ENCODE data around the gene COL13A1. TPM values are rescaled to one million over a fixed set of nuclear protein-coding genes. Genes with fewer than 3 reads are reported as not detected.

Gene COL13A1
- total and polyA plus RNA-seq, 2 experiments from 2014 or later = 57.2 to 150 TPM

DNA sequence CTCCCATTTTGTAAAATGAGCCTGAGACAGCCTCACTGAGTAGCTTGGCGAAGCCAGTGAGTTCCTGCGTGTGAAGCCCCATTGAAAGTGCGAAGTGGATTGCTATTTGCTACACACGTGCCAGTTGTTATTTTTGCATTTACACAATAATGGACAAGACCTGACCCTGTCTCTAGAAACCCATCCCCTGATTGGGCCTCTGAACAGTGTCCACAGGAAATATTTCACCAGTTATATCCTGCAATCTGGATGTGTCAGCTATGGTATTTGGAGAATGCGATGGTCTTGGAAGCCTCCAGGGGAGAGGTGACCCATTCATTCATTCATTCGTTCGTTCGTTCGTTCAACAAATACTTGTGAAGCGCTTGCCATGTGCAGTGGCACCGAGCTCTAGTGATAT, 37.1 kb downstream of the COL13A1 start:
- Histone ChIP-seq H3K36me3 (no peaks in the 10 kb centered on the region), H3K27me3 (no peaks in the 10 kb centered on the region), H3K9me3 (ENCODE audit: low read depth) (no peaks in the 10 kb centered on the region), H3K4me1 (ENCODE audit: low read depth) (peaks cover 42% of the 10 kb centered on the region), H3K4me3 (no peak overlapping the region), H3K27ac (peak overlapping the region; percentile 91)
- DNase-seq (ENCODE audit: low read depth in 1 of 2, low spot score in 1 of 2) = peak in 1 of 2 donors; percentile 83
- TF ChIP-seq CTCF (IDR thresholded peaks at IDR 0.05; ENCODE audit: low read depth, low read length) = no peak

DNA sequence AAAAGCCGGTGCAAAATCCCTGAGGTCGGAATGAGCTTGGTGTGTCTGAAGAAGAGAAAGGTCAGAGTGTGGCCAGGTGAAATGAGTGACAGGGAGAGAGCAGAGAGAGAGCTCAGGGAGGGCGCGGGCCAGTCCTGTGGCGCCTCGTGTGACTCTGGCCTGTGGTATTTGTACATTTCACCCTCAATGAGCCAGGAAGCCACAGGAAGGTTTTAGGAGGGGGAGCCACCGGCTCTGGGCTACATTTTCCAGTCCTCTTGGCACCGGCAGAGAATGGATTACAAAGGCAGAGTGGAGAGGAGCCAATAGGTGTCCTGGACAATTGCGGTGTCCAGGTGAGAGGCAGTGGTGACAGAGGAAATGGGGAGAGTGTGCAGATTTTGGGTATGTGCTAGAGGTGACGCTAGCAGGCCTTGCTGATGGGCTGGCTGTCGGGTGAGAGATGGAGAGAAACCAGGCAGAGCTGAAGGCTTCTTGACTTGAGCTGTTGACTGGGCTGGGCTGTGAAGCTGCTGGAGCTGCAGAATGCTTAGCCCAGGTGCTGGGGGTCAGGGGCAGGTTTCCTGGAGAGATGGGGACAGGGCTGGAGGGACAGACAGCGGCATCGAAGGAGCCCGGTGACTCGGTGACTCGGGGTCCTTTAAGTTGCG, 38.1 kb downstream of the COL13A1 start:
- TF ChIP-seq CTCF (IDR thresholded peaks at IDR 0.05; ENCODE audit: low read depth, low read length) = no peak
- no peaks in the 10 kb centered on the region for H3K27me3 ChIP-seq
- no peak overlapping the region for H3K4me3 ChIP-seq
- peak; percentile 49 to 71 for DNase-seq (ENCODE audit: low read depth in 1 of 2, low spot score in 1 of 2)
- H3K9me3 ChIP-seq (ENCODE audit: low read depth) = no peaks in the 10 kb centered on the region
- peaks cover 51% of the 10 kb centered on the region for H3K4me1 ChIP-seq (ENCODE audit: low read depth)
- peak overlapping the region; percentile 91 for H3K27ac ChIP-seq
- no peaks in the 10 kb centered on the region for H3K36me3 ChIP-seq

- Histone ChIP-seq H3K4me1 (ENCODE audit: low read depth) (peaks cover 59% of the 10 kb centered on the region), H3K27me3 (no peaks in the 10 kb centered on the region), H3K4me3 (no peak overlapping the region), H3K27ac (peak overlapping the region; percentile 91), H3K9me3 (ENCODE audit: low read depth) (no peaks in the 10 kb centered on the region), H3K36me3 (no peaks in the 10 kb centered on the region)
- no peak for DNase-seq (ENCODE audit: low read depth in 1 of 2, low spot score in 1 of 2)
- no peak for TF ChIP-seq CTCF (IDR thresholded peaks at IDR 0.05; ENCODE audit: low read depth, low read length)
Measured at GRCh38 chr10:69840773-69841172, 39.1 kb downstream of the COL13A1 start.

DNA sequence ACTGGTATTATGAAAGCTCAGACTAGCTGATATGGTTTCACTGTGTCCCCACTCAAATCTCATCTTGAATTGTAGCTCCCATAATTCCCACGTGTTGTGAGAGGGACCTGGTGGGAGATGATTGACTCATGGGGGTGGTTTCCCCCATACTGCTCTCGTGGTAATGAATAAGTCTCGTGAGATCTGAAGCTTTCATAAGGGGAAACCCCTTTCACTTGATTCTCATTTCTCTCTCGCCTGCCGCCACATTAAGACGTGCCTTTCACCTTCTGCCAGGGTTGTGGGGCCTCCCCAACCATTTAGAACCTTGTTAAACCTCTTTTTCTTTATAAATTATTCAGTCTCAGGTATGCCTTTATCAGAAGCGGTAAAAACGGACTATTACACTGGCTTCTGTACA, 40.3 kb downstream of the COL13A1 start:
- Histone ChIP-seq H3K27me3 (no peaks in the 10 kb centered on the region), H3K9me3 (ENCODE audit: low read depth) (no peaks in the 10 kb centered on the region), H3K4me1 (ENCODE audit: low read depth) (peaks cover 64% of the 10 kb centered on the region), H3K4me3 (no peak overlapping the region), H3K36me3 (no peaks in the 10 kb centered on the region), H3K27ac (no peak overlapping the region)
- DNase-seq (ENCODE audit: low read depth in 1 of 2, low spot score in 1 of 2) = no peak
- TF ChIP-seq CTCF (IDR thresholded peaks at IDR 0.05; ENCODE audit: low read depth, low read length) = no peak

DNA sequence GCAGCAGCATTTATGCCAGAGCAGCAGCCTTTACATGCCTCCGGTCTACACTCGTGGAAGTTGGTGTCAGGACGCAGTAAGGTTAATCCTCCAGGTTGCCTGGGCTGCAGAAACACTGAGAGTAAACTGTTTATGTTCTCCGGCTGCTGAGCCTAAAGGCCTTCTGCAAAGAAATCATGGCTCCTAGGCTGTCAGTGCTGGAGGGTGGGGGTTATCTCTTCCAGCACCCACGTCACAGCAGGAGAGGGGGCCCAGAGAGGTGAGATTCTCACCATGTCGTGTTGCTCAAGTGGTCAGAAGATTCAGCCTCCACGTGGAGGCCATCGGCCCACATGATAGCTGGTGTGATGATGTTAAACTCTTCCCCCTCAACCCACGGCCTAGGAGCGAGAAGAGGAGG, 41.2 kb downstream of the COL13A1 start:
- H3K27ac ChIP-seq = peak overlapping the region; percentile 47
- H3K4me3 ChIP-seq = no peak overlapping the region
- TF ChIP-seq CTCF (IDR thresholded peaks at IDR 0.05; ENCODE audit: low read depth, low read length) = no peak
- no peak for DNase-seq (ENCODE audit: low read depth in 1 of 2, low spot score in 1 of 2)
- peaks cover 64% of the 10 kb centered on the region for H3K4me1 ChIP-seq (ENCODE audit: low read depth)
- no peaks in the 10 kb centered on the region for H3K36me3 ChIP-seq
- no peaks in the 10 kb centered on the region for H3K27me3 ChIP-seq
- H3K9me3 ChIP-seq (ENCODE audit: low read depth) = no peaks in the 10 kb centered on the region
